SW480 (cell line): ENCODE results near the gene IER2.

Source experiments
- DNase-seq: peaks from one replicate; pipeline ENCODE4 v3.0.0-alpha.2; 2016; ENCODE audit warnings: low spot score

Gene IER2

GRCh38 chr19:13118424-13119193 lies 31.6 kb upstream of the IER2 start:
- DNase-seq, result peak; percentile 43

DNA sequence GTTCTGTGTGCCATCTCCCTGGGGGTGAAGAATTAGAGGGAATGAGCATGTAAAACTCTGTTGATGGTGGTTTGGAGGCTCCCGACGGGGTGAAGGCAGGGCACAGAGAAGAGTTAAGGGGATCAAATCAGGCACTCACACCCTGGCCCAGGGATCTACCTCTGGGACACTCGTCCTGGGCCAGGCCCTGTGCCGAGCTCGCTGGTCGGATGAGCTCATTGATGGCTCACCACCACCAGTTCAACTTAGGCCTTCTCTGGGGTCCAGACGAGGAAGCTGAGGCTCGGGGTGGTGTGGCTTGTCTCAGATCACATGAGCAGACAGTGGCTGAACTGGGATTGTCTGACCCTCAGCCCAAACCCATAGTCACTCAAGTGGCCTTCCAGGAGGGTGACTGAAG lies 30.6 kb upstream of the IER2 start:
- DNase-seq, result no peak

DNA sequence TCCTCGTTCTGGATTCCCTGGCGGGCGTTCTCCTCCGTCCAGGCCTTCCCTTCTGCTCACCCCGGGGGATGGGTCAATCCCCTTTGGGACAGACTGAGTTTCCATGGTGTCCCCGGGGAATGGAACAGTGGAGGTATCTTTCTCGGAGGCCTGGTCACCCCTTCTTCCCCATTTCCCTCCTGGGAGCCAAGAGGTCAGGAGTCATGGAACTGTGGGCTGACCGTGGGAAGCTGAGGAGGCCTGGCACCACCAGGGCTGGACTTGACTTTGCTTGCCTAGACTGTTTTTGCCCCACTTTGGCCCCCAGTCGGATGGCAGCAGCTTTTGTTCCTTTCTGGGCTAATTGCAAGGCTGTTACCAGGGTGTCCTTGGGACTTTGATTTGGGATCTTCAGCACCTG lies 30.2 kb upstream of the IER2 start:
- DNase-seq, result no peak

DNA sequence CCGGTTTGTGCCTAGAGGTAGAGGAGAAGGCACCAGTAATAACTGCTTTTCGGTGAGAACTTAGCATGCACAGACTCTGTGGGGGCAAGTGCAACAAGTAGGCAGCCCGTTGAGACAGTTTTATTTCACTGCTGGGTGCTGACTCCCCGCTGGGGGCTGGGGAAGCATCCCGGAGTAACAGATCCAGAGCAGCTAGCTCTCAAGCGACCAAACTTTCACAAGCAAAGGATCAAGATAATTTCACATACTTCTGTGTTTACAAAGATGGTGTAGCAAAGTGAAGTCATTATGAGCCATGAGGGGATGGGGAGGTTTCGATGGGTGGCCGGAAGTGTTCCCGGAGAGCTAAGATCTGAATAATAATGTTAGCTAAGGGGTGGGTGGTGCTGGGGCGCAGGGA lies 29.4 kb upstream of the IER2 start:
- DNase-seq, result no peak

DNA sequence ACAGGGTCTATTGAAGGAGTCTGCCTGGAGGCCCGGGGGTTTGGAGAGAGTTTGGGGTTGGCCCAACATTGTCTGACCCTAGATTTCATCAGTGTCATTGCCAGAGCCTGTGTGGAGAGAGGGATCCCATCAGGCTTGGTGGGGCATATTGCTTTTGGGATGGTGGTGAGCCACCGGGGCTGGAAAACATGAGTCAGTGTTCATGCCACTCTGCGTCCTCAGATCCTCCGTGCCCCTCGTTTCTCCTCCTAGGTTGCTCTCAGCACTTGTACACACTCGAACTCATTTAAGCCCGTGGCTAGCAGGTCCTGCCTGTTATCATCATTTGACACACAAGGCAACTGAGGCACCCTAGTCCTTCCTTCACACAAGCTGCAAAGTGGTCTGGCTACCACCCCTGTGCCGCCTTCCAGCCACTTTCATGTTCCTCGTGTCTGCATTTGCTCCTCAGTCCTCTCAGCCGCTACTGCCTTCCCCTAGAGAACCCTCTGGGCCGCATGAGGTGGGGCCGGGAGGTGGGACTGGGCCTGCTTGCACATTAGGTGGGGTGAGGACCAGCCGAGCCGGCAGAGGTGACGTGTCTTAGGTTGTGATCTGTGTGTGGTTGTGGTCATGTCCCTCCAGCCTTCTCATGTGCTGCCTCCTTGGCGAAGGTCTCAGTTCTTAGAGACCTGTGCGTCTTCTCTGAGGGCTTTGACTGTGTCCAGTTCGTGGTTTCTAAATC lies 28.5 kb upstream of the IER2 start:
- no peak for DNase-seq

- no peak for DNase-seq
Observed at GRCh38 chr19:13122275-13122878, 27.8 kb upstream of the IER2 start.

DNA sequence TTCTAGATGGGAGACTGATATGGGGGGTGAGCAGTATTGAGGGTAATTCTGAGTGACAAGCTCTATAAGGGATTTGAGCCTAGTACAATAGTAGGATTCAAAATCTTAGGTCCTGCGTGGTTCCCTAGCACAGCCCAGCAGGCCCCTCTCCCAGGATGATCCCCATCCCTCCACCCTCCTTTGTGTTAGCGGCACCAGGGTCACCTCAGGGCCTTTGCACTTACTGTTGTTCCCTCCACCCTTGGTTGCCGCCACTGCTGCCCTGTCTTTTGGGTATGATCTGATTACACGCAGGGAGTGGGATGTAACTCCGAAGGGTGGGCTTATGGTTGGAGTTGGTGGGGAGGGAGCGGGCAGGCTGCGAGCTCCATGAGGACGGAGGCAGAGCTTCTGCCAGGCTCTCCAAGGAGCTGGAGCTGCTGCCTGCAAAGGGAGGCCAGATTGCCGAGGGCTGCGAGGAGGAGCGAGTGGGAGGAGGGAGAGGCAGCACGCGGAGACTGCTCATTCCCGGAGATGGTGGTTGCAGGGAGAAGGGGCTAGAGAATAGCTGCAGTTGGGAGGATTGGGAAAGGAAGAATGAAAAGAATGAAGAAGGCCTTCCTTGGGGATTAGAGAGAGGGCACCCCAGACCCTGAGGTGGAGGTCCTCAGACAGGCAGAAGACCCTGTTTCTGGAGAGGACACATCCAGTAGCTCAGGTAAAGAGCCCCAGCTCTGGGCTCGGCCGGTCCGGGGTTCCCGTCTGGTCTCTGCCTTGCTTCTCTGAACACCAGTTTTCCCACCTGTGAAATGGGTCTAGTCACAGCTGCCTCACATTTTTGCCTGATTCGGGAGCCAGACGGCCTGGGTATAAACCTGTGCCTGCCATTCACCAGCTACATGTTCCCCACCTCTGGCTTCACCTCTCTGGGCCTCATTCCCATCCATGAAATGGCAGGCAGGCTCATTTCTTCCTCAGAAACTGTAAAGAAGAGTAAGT lies 26.9 kb upstream of the IER2 start:
- DNase-seq, result no peak

- DNase-seq, result no peak
Observed at GRCh38 chr19:13127051-13127450, 23.2 kb upstream of the IER2 start.

- no peak for DNase-seq
Observed at GRCh38 chr19:13127811-13128575, 22.2 kb upstream of the IER2 start.

GRCh38 chr19:13128583-13128982 lies 21.6 kb upstream of the IER2 start:
- no peak for DNase-seq

DNA sequence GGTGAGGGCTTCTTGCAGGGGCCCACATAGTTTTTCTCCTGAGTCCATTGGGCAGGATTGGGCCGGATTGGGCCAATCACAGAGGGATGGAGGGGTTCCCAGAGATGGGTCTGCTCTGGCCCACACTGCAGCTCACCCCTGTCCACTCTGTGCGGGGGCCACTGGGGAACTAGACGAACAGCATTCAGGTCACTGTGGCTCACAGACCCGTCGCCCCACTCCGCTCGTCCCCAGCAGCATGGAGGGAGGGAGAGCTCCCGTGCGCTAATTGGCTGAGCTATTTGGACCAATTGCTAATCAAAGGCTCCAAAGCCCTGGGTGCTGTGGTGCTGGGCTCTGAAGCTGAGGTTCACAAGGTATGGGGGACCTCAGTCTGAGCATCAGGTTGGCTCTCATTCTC lies 20.8 kb upstream of the IER2 start:
- DNase-seq, result no peak

- no peak for DNase-seq
Observed at GRCh38 chr19:13130886-13131490, 19.2 kb upstream of the IER2 start.

DNA sequence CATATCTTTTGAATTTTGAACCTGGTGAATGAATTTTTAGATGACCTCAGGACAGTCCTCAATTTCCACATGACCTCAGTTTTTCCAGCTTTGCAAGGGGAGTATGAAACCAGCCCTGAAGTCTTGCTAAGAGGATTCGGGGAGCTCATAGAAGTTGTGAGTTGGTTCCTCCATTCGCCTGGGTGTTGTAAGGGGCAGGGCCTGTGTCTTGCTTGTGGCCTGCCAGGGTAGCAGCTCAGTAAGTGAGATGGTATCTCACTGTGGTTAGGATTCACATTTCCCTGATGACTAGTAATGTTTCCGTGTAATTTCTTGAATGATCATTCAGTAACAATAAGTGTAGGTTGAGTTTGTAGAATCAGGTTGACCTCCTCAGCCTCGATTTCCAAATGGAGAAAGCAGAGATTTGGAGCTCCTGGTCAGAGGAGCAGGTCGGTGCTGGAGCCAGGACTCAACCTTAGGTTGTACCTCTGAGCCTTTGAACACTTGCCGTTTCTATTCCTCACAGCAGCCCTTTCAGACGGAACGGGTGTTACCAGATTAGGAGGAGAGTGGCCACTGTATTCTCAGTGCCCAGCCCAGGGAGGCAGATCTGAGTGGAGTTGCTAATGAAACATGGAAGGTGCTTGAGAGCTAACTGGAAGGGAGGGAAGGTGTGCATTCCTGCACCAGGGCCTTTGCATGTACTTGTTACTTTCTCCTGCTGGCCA lies 17.6 kb upstream of the IER2 start:
- no peak for DNase-seq

DNA sequence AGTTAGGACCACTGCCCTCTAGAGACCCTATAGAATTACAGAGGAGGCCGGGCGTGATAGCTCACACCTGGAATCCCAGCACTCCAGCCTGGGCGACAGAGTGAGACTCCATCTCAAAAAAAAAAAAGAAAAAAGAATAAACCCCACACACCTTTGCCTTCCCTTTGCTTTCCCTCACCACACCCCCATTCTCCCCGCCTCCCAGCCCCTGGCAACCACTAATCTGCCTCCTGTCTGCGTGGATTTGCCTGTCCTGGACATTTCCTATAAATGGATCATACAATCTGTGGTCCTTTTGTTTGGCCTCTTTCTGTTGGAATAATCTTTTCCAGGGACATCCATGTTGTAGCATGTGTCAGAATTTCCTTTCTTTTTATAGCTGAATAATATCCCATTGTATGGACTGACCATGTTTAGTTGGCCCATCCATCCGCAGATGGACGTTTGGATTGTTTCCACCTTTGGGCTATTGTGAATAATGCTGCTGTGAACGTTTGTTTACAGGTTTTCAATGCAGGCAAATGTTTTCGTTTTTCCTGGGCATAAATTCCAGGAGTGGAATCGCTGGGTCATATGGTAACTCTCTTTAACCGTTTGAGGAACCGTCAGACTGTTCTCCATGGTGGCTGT lies 16.9 kb upstream of the IER2 start:
- no peak for DNase-seq

GRCh38 chr19:13134626-13135025 lies 15.6 kb upstream of the IER2 start:
- no peak for DNase-seq

DNA sequence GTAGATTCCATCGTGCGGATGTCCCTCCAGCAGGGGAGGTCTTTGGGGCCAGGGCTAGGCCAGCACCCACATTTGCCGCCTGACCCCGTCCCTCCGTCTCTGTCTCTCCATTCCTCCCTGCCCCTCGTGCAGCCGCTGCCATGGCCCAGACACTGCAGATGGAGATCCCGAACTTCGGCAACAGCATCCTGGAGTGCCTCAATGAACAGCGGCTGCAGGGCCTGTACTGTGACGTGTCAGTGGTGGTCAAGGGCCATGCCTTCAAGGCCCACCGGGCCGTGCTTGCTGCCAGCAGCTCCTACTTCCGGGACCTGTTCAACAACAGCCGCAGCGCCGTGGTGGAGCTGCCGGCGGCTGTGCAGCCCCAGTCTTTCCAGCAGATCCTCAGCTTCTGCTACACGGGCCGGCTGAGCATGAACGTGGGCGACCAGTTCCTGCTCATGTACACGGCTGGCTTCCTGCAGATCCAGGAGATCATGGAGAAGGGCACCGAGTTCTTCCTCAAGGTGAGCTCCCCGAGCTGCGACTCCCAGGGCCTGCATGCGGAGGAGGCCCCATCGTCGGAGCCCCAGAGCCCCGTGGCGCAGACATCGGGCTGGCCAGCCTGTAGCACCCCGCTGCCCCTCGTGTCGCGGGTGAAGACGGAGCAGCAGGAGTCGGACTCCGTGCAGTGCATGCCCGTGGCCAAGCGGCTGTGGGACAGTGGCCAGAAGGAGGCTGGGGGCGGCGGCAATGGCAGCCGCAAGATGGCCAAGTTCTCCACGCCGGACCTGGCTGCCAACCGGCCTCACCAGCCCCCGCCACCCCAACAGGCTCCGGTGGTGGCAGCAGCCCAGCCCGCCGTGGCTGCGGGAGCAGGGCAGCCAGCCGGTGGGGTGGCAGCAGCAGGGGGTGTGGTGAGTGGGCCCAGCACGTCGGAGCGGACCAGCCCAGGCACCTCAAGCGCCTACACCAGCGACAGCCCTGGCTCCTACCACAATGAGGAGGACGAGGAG lies 14.8 kb upstream of the IER2 start:
- no peak for DNase-seq

DNA sequence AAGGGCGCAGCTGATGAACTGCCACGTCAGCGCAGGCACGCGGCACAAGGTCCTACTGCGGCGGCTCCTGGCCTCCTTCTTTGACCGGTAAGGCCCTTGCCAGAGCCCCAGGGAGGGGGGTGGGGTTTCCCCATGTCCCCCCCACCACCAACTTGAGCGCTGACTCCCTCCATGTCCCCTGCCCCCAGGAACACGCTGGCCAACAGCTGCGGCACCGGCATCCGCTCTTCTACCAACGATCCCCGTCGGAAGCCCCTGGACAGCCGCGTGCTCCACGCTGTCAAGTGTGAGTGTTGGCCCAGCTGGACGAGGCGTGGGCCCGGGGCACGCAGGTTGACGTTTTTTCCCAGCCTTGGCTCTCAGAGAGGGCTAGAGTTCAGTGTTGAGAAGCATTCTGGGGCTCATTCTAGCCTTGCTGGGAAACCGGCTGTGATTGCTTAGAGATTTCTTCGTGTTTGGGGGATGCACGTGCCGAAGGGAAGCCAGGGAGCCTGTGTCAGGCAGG lies 12.9 kb upstream of the IER2 start:
- no peak for DNase-seq

DNA sequence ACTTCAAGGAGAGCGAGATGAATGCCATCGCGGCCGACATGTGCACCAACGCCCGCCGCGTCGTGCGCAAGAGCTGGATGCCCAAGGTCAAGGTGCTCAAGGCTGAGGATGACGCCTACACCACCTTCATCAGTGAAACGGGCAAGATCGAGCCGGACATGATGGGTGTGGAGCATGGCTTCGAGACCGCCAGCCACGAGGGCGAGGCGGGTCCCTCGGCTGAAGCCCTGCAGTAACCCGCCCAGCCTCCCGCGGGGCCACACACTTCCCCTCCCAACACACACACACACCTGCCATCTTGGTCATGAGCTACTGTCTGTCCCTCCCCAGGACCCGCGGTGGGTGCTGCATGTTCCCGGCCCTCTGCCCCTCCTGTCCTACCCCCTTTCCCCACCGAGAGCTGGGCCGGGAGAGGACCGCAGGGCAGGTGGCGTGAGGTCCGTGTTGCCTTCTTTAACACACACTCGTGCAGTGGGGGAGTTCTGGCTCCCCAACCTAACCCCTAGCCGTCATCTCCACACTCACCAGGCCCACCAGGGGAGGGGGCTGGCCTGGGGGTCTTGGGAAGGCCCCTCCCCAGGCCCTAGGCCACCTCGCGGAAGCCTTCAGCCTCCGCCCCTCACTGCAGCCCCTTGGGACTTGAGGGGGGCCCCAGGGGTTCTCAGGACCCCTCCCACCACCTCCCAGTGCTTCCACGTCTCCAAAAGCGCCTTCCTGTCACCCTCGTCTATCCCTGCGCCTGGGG lies 11.9 kb upstream of the IER2 start:
- DNase-seq, result no peak
